Vagina (tissue), 2 donors: Measurements from ENCODE around the gene SKAP1. TPM values are rescaled to one million over a fixed set of nuclear protein-coding genes. Genes with fewer than 3 reads are reported as not detected.

Experiments used
- DNase-seq, 2 donors: peaks; one replicate each; pipeline ENCODE4 v3.0.0-alpha.2; 2017; ENCODE audit errors: extremely low spot score in 2 of 2
- H3K27ac ChIP-seq: fragments of 200-600 bp; sonication (generic); one replicate; pipeline ENCODE4 v1.5.1; 2019
- H3K27me3 ChIP-seq: fragments of 200-600 bp; sonication (generic); one replicate; pipeline ENCODE4 v1.5.1; 2019
- H3K36me3 ChIP-seq, 2 donors: fragments of 200-600 bp; sonication (generic); one replicate each; pipeline ENCODE4 v1.5.1; 2017 to 2019
- H3K4me1 ChIP-seq: fragments of 200-600 bp; sonication (generic); one replicate; pipeline ENCODE4 v1.5.1; 2019
- H3K4me3 ChIP-seq, 2 donors: fragments of 200-600 bp; sonication (generic); 1 replicate in 1 of 2; 2 replicates in 1 of 2; pipeline ENCODE4 v1.5.1; 2016 to 2019
- H3K9me3 ChIP-seq: fragments of 200-600 bp; sonication (generic); one replicate; pipeline ENCODE4 v1.5.1; 2019
- POLR2A ChIP-seq, 2 donors: fragments of 450-650 bp; IDR thresholded peaks; one replicate each; pipeline ENCODE4 v1.6.1; 2017; ENCODE audit warnings: antibody characterized with exemption in 2 of 2, mild to moderate bottlenecking in 2 of 2, moderate library complexity in 2 of 2
- POLR2AphosphoS5 ChIP-seq, 2 donors: sonication (generic); formaldehyde crosslinking; IDR thresholded peaks; one replicate each; pipeline ENCODE4 v1.9.0; 2017; ENCODE audit warnings: antibody characterized with exemption in 2 of 2, mild to moderate bottlenecking in 2 of 2, low read depth in 1 of 2; ENCODE audit not compliant: insufficient read depth in 1 of 2
- intact Hi-C: fragments of 100-400 bp; cut with DNase I; formaldehyde crosslinking; loops from one replicate; pipeline ENCODE4 v1.15.1; 2023
- total RNA-seq: library from RNA; depleted of rRNA; stranded (reverse); fragments of >200 nt; gene quantifications from one replicate; pipeline ENCODE4 v1.2.3, GENCODE V29; 2016
- TF ChIP-seq, protein P1 (sequence below), 3 experiments: fragments of 450-650 bp in 2 of 3; fragments of 200-600 bp in 1 of 3; sonication (generic) in 1 of 3; IDR thresholded peaks; one replicate each; pipeline ENCODE4 v1.5.1; 2017 to 2019; ENCODE audit warnings: antibody characterized with exemption in 3 of 3, mild to moderate bottlenecking in 2 of 3, moderate library complexity in 2 of 3

SKAP1 gene
- total RNA-seq, 1 donor from 2014 or later = 5.6 TPM

DNA sequence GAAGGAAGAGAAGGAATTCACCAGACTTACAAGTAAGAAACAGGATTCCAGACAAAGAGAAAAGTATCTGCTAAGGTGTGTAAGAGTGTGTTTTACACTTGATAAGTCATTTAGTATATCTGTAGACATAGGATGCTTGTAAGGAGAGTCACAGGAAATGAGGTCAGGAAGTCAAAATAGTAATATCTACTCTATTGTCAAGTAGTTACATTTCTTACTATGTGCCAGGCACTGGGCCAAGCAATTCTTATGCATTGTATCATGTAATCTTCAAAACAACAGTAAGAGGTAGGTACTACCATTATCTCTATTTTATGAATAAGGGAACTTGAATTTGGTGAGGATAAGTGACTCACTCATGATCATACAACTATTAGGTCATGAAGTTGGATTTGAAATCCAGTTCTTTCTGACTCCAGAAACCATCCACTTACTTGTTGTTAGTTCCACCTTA, 193.3 kb downstream of the SKAP1 start:
- H3K9me3 ChIP-seq = no peaks in the 10 kb centered on the region
- TF ChIP-seq, protein P1, sequence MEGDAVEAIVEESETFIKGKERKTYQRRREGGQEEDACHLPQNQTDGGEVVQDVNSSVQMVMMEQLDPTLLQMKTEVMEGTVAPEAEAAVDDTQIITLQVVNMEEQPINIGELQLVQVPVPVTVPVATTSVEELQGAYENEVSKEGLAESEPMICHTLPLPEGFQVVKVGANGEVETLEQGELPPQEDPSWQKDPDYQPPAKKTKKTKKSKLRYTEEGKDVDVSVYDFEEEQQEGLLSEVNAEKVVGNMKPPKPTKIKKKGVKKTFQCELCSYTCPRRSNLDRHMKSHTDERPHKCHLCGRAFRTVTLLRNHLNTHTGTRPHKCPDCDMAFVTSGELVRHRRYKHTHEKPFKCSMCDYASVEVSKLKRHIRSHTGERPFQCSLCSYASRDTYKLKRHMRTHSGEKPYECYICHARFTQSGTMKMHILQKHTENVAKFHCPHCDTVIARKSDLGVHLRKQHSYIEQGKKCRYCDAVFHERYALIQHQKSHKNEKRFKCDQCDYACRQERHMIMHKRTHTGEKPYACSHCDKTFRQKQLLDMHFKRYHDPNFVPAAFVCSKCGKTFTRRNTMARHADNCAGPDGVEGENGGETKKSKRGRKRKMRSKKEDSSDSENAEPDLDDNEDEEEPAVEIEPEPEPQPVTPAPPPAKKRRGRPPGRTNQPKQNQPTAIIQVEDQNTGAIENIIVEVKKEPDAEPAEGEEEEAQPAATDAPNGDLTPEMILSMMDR (IDR thresholded peaks at IDR 0.05) = no peak
- TF ChIP-seq POLR2A (IDR thresholded peaks at IDR 0.05) (no peak), POLR2AphosphoS5 (IDR thresholded peaks at IDR 0.05; ENCODE audit: insufficient read depth in 1 of 2, low read depth in 1 of 2) (no peak)
- intact Hi-C loops = loop anchor here (5.0 kb wide), 1 partner anchor 736 kb away; no protein-coding TSS in a partner anchor
- H3K36me3 ChIP-seq = no peaks in the 10 kb centered on the region
- no peak overlapping the region for H3K27ac ChIP-seq
- no peak for DNase-seq
- H3K27me3 ChIP-seq = no peaks in the 10 kb centered on the region
- peaks cover 16% of the 10 kb centered on the region for H3K4me1 ChIP-seq
- H3K4me3 ChIP-seq = no peak overlapping the region

GRCh38 chr17:48234922-48235321, 195.1 kb downstream of the SKAP1 start:
- TF ChIP-seq POLR2AphosphoS5 (IDR thresholded peaks at IDR 0.05; ENCODE audit: insufficient read depth in 1 of 2, low read depth in 1 of 2) = no peak
- TF ChIP-seq, protein P1 (IDR thresholded peaks at IDR 0.05) = no peak
- TF ChIP-seq POLR2A (IDR thresholded peaks at IDR 0.05) = no peak
- H3K9me3 ChIP-seq = no peaks in the 10 kb centered on the region
- no peak overlapping the region for H3K27ac ChIP-seq
- DNase-seq = no peak
- H3K4me1 ChIP-seq = no peaks in the 10 kb centered on the region
- H3K27me3 ChIP-seq = no peaks in the 10 kb centered on the region
- no peak overlapping the region for H3K4me3 ChIP-seq
- H3K36me3 ChIP-seq = no peaks in the 10 kb centered on the region
- intact Hi-C loops = loop anchor here (5.0 kb wide), 1 partner anchor 737 kb away; no protein-coding TSS in a partner anchor

DNA sequence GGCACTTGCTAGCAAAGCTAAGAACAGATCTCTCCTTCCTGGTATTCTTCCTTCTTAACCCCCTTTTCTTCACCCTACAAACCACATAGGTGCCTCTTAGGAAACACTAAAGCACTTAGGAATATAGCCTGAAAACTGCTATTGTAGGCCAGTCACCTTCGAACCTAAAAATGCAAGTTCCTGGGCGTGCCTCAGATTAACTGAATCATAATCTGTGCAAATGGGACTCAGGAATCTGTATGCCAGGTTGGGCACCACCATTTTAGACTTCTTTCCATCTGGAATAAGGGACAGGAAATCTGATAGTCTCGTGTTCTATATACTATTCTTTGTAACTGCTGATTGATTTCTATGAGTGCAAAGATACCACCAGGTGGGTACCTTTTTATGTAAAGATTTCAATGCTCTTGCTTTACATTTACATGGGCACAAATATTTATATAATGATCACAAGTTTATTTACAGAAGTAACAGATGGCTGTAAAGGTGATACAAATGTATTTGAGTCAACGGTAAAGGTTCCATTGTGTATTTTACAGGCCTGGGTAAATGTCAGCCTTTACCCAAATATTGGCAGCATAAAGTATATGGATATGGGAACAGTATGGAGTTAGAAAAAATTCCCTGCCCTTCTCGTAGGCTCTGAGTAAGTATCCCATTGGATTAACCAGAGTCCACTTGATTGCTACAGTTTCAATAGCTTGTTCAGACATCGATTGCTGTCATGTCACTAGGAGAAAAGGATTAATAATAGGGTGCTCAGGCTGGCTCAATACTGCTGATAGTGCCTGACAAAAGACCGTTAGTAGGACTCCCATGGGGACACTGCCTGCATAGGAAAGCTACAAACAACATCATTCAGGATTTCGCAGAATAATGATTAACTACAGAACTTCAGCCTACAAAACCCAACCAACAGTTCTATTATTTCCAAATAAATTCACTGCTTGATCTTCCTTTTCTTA, 197.7 kb downstream of the SKAP1 start:
- intact Hi-C loops = no loop called here
- DNase-seq = no peak
- no peaks in the 10 kb centered on the region for H3K4me1 ChIP-seq

DNA sequence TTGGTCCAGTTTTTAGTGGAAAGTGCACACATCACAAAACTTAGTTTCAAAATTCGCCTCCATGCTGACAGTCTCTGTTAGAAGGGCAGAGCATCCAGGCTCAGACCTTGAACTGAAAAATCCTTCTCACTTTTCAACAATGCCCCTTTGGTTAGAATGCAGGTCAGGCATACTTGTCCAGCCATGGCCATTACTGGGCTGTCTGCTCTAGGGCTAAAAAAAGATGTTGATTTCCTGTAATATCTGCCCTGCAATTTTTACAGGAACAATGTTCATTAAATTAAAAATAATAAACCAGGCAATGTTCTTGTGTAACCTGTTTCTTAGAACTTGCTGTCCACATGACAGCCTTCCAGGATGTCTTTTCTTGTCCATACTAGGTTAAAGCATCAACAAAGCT, 200.1 kb downstream of the SKAP1 start:
- H3K4me3 ChIP-seq = no peak overlapping the region
- H3K27me3 ChIP-seq = no peaks in the 10 kb centered on the region
- H3K9me3 ChIP-seq = no peaks in the 10 kb centered on the region
- H3K36me3 ChIP-seq = no peaks in the 10 kb centered on the region
- DNase-seq = no peak
- no peak overlapping the region for H3K27ac ChIP-seq
- H3K4me1 ChIP-seq = no peaks in the 10 kb centered on the region
- TF ChIP-seq, protein P1 (IDR thresholded peaks at IDR 0.05) = no peak
- TF ChIP-seq POLR2AphosphoS5 (IDR thresholded peaks at IDR 0.05; ENCODE audit: insufficient read depth in 1 of 2, low read depth in 1 of 2) (no peak), POLR2A (IDR thresholded peaks at IDR 0.05) (no peak)
- intact Hi-C loops = no loop called here

More for the DNA sequence above, 197.7 kb downstream of the SKAP1 start:
- Histone ChIP-seq H3K9me3 (no peaks in the 10 kb centered on the region), H3K27ac (no peak overlapping the region), H3K4me3 (no peak overlapping the region), H3K27me3 (no peaks in the 10 kb centered on the region), H3K36me3 (no peaks in the 10 kb centered on the region)
- TF ChIP-seq, protein P1 (IDR thresholded peaks at IDR 0.05) = no peak
- no peak for TF ChIP-seq POLR2AphosphoS5 (IDR thresholded peaks at IDR 0.05; ENCODE audit: insufficient read depth in 1 of 2, low read depth in 1 of 2)
- TF ChIP-seq POLR2A (IDR thresholded peaks at IDR 0.05) = no peak

- Histone ChIP-seq H3K36me3 (no peaks in the 10 kb centered on the region), H3K27ac (no peak overlapping the region), H3K27me3 (no peaks in the 10 kb centered on the region), H3K4me1 (no peaks in the 10 kb centered on the region), H3K9me3 (no peaks in the 10 kb centered on the region), H3K4me3 (no peak overlapping the region)
- intact Hi-C loops = no loop called here
- TF ChIP-seq POLR2AphosphoS5 (IDR thresholded peaks at IDR 0.05; ENCODE audit: insufficient read depth in 1 of 2, low read depth in 1 of 2) (no peak), POLR2A (IDR thresholded peaks at IDR 0.05) (no peak)
- TF ChIP-seq, protein P1 (IDR thresholded peaks at IDR 0.05) = no peak
- DNase-seq = no peak
These were observed 201.3 kb downstream of the SKAP1 start for GRCh38 chr17:48228720-48229119.
